OCI-LY3 (cell line): Measurements from ENCODE around the gene FBXW4.
A peak's percentile ranks its signal among the peaks of the same experiment; 100 is the strongest.

Source experiments
- EZH2phosphoT487 ChIP-seq: fragments of 200-600 bp; shearing (Covaris generic); IDR thresholded peaks from 2 replicates; pipeline ENCODE4 v1.6.1; 2018; ENCODE audit warnings: antibody characterized with exemption, mixed run types, low read depth
- TF ChIP-seq, protein P1 (sequence below): fragments of 200-600, 300-600 bp; sonication (generic); IDR thresholded peaks from 2 replicates; pipeline ENCODE4 v1.5.1; 2014; ENCODE audit warnings: antibody characterized with exemption, low read length, low read depth

DNA sequence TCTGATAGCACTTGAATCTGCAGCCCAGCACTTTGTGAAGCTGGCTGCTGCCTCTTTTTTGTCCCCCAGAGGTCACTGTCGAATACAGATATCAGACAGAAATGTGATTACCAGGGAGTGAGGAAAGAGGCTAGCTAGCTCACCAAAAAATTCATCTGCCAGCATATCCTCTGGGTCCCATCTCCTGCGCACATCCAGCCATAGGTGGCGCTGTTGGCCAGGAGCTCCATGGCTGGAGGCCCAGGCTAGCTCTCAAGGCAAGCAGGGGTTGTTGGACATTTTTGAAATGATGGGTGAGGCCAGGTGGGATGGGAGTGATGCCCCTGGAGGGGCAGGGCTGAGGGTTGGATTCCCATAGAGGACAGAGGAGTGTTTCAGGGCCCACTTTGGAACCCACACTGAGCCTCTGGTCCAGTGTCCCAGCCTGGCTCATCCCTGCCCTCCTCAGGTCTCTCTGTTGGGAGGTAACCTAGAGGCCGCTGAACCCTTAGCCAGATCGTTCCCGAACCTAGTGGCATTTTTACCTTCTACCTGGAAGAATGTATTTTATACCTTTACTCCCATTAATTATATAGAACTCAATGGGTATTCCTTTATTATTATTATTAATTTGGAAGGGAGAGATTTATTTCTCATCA lies 92.1 kb downstream of the FBXW4 start:
- TF ChIP-seq, protein P1, sequence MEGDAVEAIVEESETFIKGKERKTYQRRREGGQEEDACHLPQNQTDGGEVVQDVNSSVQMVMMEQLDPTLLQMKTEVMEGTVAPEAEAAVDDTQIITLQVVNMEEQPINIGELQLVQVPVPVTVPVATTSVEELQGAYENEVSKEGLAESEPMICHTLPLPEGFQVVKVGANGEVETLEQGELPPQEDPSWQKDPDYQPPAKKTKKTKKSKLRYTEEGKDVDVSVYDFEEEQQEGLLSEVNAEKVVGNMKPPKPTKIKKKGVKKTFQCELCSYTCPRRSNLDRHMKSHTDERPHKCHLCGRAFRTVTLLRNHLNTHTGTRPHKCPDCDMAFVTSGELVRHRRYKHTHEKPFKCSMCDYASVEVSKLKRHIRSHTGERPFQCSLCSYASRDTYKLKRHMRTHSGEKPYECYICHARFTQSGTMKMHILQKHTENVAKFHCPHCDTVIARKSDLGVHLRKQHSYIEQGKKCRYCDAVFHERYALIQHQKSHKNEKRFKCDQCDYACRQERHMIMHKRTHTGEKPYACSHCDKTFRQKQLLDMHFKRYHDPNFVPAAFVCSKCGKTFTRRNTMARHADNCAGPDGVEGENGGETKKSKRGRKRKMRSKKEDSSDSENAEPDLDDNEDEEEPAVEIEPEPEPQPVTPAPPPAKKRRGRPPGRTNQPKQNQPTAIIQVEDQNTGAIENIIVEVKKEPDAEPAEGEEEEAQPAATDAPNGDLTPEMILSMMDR = peak; percentile 84
- no peak for TF ChIP-seq EZH2phosphoT487
